Gastroesophageal sphincter (tissue), 3 donors: Measurements from ENCODE around the gene UMAD1.

Experiments
- POLR2AphosphoS5 ChIP-seq: sonication (generic); formaldehyde crosslinking; IDR thresholded peaks from one replicate; pipeline ENCODE4 v1.6.1; 2017; ENCODE audit warnings: antibody characterized with exemption
- TF ChIP-seq, protein P1 (sequence below), 4 experiments: fragments of 200-600 bp in 2 of 4; fragments of 450-650 bp in 2 of 4; sonication (generic) in 1 of 4; IDR thresholded peaks; one replicate each; pipeline ENCODE4 v1.5.1; 2017 to 2019; ENCODE audit warnings: antibody characterized with exemption in 4 of 4, mild to moderate bottlenecking in 2 of 4, moderate library complexity in 2 of 4

DNA sequence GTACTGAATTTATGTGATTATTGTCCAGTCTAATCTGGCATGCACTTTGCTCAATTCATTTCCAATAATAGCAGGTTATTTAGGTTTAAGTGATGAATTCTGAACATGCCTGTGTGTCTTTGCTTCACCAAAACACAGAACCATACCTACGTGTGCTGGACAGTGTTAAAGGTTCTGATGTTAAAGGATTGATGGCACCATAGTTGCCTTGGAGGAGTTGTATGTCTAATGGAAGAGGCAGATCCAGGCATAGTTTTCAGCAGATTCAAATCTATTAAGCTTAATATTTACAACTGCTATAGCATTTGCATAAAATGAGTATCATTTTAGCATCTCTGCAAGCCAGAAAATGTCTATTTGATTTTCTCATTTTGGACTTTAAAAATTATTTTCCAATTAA lies 28.0 kb upstream of the UMAD1 start:
- TF ChIP-seq POLR2AphosphoS5 = no peak
- TF ChIP-seq, protein P1, sequence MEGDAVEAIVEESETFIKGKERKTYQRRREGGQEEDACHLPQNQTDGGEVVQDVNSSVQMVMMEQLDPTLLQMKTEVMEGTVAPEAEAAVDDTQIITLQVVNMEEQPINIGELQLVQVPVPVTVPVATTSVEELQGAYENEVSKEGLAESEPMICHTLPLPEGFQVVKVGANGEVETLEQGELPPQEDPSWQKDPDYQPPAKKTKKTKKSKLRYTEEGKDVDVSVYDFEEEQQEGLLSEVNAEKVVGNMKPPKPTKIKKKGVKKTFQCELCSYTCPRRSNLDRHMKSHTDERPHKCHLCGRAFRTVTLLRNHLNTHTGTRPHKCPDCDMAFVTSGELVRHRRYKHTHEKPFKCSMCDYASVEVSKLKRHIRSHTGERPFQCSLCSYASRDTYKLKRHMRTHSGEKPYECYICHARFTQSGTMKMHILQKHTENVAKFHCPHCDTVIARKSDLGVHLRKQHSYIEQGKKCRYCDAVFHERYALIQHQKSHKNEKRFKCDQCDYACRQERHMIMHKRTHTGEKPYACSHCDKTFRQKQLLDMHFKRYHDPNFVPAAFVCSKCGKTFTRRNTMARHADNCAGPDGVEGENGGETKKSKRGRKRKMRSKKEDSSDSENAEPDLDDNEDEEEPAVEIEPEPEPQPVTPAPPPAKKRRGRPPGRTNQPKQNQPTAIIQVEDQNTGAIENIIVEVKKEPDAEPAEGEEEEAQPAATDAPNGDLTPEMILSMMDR (IDR thresholded peaks at IDR 0.05) = no peak
